Tongue (tissue), 2 donors: ENCODE measurements around the gene MPDZ. TPM values are rescaled to one million over a fixed set of nuclear protein-coding genes. Genes with fewer than 3 reads are reported as not detected.
A peak's percentile ranks its signal among the peaks of the same experiment; 100 is the strongest.
"Not testable (repeated sequence)": the region's sequence is repeated elsewhere in the genome, so short reads cannot be mapped to it uniquely, and the experiment has no call there.

Experiments
- DNase-seq: peaks from one replicate; pipeline ENCODE4 v3.0.0-alpha.2; 2015
- total RNA-seq: library from RNA; depleted of rRNA; stranded (reverse); fragments of >200 nt; gene quantifications from one replicate; pipeline ENCODE4 v1.2.3, GENCODE V29; 2014

MPDZ gene
- total RNA-seq, 1 donor from 2014 or later, result 86.0 TPM

GRCh38 chr9:13264788-13265187, 14.7 kb downstream of the MPDZ start:
- no peak for DNase-seq

GRCh38 chr9:13263511-13263910, 16.0 kb downstream of the MPDZ start:
- DNase-seq, result no peak

- DNase-seq, result no peak
These were observed 26.6 kb downstream of the MPDZ start for GRCh38 chr9:13252852-13253251.

GRCh38 chr9:13244181-13244580, 35.3 kb downstream of the MPDZ start:
- no peak for DNase-seq

DNA sequence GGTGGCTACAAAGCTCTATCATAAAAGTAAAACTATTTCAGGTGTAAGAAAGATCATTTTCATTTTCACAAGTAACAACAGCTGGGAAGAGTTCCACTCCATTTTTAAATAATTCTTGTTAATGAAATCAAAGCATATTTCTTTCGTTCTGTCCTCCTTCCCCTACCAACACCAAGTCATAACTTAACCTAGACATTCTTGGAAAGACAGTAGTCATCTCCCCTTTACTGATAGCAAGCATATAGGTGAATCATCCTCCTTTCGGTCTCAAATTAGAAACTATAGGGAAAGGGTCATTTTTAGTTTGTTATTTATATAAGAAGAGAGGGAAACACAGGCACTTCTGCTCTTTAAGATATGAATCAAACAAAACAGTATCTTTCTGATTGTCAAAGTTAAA, 38.2 kb downstream of the MPDZ start:
- no peak for DNase-seq

GRCh38 chr9:13239660-13240059, 39.8 kb downstream of the MPDZ start:
- no peak for DNase-seq

- no peak for DNase-seq
These were observed 40.3 kb downstream of the MPDZ start for GRCh38 chr9:13239208-13239607.

DNA sequence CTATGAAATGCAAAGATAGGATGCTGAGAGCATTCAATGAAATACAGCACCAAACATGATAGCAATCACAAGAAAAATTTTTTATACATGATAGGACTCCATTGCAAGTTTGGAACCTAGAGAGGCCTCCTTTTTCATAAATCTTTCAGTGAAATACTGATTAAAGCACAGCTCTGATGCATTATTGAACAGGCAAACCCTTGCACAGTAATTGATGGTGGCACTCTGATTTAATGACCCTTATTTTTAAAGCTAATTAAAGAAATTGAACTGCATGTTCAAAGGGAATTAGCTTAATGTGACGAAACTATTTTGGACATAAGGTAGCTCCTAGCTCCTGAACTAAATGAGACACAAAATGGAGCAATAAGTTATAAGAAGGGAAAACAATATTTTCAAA, 44.6 kb downstream of the MPDZ start:
- DNase-seq, result no peak

DNA sequence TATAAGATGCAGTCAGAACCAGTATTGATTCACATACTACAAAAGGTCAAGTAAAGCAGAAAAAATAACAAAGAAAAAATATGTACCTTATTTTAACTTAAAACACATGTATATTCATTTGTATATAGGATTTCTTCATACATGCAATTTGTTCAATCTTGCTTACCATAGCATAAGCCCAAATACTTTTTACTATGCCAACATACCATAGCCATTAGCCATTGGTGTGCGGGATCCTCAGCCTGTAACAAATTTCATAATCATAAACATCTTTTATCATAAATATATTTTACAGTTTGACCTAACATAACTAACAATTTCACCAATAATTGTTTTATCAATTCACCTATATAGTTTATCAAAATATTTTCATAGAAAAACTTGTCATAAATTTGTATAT, 51.1 kb downstream of the MPDZ start:
- no peak for DNase-seq

GRCh38 chr9:13224366-13224765, 55.1 kb downstream of the MPDZ start:
- DNase-seq, result no peak

DNA sequence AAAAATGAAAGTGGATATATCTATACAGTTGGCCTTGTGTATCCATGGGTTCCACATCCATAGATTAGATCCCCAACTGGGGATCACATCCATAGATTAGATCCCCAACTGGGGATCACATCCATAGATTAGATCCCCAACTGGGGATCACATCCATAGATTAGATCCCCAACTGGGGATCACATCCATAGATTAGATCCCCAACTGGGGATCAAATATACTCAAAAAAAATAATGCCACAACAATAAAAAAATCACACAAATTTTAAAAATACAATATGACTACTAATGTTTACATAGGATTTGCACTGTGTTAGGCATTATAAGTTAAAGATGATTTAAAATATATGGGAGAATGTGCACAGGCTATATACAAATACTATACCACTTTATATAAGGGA, 56.8 kb downstream of the MPDZ start:
- DNase-seq, result not testable (repeated sequence)

- no peak for DNase-seq
These were observed 57.8 kb downstream of the MPDZ start for GRCh38 chr9:13221741-13222140.

- DNase-seq, result no peak
These were observed 58.7 kb downstream of the MPDZ start for GRCh38 chr9:13220837-13221236.

DNA sequence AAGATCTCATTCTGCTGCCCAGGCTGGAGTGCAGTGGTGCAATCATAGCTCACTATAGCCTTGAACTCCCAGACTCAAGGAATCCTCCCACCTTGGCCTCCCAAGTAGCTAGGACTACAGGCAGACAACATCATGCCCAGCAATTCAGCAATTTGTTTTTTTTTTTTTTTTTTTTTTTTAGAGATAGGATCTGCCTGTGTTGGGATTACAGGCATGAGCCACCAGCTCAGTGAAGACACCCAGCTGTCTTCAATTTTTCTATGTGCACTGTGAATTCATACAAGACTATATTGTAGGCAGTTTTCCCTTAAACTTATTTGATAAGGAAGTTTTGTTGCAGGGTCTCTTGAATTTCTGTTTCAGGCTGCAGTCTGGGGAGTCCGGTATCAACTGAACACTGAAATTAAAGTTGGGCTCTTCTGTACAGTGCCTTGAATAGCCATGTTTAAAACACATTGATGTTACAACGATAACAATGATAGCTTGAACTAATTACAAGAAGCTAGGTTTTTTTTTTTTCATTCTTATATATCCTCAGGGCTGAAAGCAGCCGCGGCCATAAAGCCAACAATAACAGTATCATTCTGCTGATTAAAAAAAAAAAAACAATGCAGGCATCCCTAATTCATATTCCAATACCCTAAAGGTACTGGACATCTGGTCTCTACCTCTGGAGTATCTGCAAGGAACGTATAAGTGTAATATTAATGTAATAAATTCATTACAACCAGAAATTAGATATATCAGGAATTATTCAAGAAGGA, 63.5 kb downstream of the MPDZ start:
- no peak for DNase-seq

GRCh38 chr9:13213998-13214397, 65.5 kb downstream of the MPDZ start:
- no peak for DNase-seq

DNA sequence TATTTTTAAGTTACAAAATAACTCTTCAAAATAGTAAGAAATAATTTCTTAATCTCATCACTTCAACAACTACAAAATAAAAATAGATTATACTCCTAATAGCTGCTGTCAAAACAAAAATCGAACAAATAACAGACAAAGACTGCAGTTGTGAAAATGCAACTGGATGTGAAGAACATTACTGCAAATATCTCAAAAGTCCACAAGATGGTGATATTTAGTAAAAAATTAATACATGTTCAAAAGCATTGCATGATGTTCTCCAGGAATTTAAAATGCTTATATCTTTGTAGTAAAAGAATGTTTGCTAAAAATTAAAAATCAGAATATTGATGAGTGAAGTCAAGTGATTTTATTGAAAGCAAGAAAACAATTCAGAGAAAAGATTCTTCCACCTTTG, 66.2 kb downstream of the MPDZ start:
- peak; percentile 22 for DNase-seq

DNA sequence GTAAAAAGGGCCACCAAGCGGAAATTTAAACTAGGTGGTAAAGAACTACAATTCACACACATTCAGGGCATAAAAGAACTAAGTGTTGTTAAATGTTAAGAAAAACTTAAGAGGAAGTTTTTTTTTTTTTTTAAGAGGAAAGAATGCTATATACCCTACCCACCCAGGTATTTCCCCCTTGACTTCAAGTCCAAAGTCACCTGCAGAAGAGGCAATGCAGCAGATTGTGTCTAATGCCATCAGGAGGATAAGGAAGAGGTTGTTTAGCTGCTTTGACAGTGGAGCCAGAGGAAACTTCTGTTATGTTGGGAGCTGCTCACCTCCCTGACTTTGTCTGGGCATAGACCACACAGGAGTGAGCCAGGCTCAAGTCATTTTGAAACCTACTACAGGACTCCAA, 69.2 kb downstream of the MPDZ start:
- no peak for DNase-seq

- no peak for DNase-seq
These were observed 70.0 kb downstream of the MPDZ start for GRCh38 chr9:13209498-13209897.

GRCh38 chr9:13205824-13206223, 73.7 kb downstream of the MPDZ start:
- no peak for DNase-seq

DNA sequence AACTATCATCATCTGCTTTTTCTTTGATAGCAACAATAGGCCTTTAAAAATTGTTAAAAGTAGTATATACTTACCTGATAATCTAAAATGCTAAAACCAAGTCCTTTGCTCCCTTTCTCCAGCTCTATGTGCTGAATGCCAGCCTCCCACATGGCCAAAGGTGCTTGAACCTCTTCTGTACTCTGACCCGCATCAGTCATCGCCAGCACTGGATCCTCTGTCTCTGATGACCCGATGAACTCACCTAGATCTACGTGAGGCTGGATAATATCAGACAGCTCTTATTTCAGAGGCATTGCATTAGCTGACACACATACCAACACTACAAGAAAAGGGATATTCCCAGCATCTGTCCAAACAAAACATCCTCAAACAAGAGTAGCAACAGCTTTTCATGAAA, 89.5 kb downstream of the MPDZ start:
- no peak for DNase-seq

GRCh38 chr9:13189362-13189761, 90.1 kb downstream of the MPDZ start:
- DNase-seq, result no peak

DNA sequence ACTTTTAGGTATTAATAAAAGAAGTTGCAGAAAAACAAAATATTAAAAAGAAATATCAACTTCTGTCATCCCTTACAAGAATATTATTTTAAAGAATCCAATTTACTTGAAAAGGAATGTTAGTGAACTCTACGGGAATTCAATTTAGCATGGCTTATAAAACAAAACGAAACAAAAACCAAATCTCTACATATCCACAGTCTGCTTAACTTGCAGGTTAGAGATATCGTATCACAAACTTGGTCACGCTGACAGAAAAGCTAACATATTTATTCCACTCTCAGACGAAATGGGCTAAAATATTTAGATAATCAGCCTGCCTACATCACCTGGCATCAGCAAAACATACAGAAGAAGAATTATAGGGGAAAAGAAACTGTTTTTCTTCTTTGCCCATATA, 92.7 kb downstream of the MPDZ start:
- DNase-seq, result no peak

DNA sequence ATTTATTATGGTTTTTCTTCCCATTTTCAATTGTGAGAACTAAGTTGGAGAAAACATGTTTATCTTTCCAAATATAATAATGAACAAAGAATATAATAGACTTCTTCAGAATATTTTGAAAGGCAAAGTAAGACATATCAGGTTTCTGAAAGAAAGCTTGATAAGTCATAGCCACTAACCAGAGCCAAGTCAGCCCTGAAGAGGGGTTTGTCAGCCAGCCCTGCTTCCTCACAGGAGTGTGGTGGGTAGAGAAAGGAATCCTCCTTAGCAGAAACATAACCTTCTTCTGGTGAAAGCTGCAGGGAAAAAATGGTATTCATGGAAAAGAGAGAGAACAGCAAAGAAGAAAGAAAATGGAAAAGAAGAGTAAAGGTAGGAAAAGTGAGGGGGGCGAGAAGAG, 93.4 kb downstream of the MPDZ start:
- no peak for DNase-seq

- DNase-seq, result peak; percentile 44
These were observed 97.8 kb downstream of the MPDZ start for GRCh38 chr9:13181652-13182051.

DNA sequence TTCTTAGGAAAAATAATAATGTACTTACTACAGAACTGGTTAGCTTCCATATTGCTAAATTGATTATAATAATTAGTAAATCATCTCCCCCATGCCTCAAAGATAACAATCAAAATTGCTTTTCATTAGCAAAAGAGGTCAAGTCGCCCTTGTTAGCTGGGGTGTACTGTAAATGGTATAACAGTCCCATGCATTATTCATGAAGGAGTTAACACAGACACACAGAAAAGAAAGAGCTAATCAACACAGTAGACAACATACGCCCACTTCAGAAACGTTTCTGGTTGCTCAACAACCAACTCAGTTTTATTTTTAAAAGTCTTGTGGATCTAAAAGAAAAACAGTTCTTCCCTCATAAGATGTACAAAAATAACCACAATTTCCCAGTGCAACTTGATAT, 100.2 kb downstream of the MPDZ start:
- DNase-seq, result no peak
